ENCODE results near the gene NDUFAF3.
"Not testable (repeated sequence)": the region's sequence is repeated elsewhere in the genome, so short reads cannot be mapped to it uniquely, and the experiment has no call there.

The NDUFAF3 gene

GRCh38 chr3:49005303-49005680 is 16.6 kb upstream of the NDUFAF3 start:
- no peak for DNase-seq (ENCODE audit: low read depth, low spot score)
- POLR2A ChIA-PET, result interaction anchor here (1.1 to 3.4 kb wide), 2 partner anchors 15 to 89 kb away, joined by 3 to 33 read pairs; partner anchors contain the start of genes P4HTM and QRICH1
- no peak for TF ChIP-seq CTCF (IDR thresholded peaks at IDR 0.05; ENCODE audit: insufficient read depth, low read length, missing control alignments)
- H3K4me3 ChIP-seq (ENCODE audit: low read depth, low read length), result no peak overlapping the region
- CTCF ChIA-PET, result interaction anchor here (0.9 to 6.7 kb wide), 2 partner anchors 14 kb away, joined by 4 to 95 read pairs; partner anchors contain the start of genes DALRD3 and NDUFAF3

- TF ChIP-seq CTCF (IDR thresholded peaks at IDR 0.05; ENCODE audit: insufficient read depth, low read length, missing control alignments), result no peak
- no peak for DNase-seq (ENCODE audit: low read depth, low spot score)
- ChIA-PET POLR2A (interaction anchor here (0.6 to 3.8 kb wide), 5 partner anchors 11 to 88 kb away, joined by 3 to 70 read pairs (median 33); partner anchors contain the start of genes DALRD3, NDUFAF3, P4HTM and QRICH1), CTCF (interaction anchor here (2.5 to 6.7 kb wide), 4 partner anchors 10 to 18 kb away, joined by 13 to 95 read pairs (median 38); partner anchors contain the start of genes DALRD3, NDUFAF3 and P4HTM)
- peak overlapping the region; percentile 97 for H3K4me3 ChIP-seq (ENCODE audit: low read depth, low read length)
Measured at GRCh38 chr3:49005998-49006397, 15.9 kb upstream of the NDUFAF3 start.

- no peak for DNase-seq (ENCODE audit: low read depth, low spot score)
- peak overlapping the region; percentile 97 for H3K4me3 ChIP-seq (ENCODE audit: low read depth, low read length)
- ChIA-PET CTCF (interaction anchor here (0.9 to 6.7 kb wide), 7 partner anchors 10 to 268 kb away, joined by 3 to 95 read pairs (median 13); partner anchors contain the start of genes DALRD3, NDUFAF3 and P4HTM), POLR2A (interaction anchor here (0.6 to 3.8 kb wide), 11 partner anchors 11 to 88 kb away, joined by 3 to 70 read pairs (median 8); partner anchors contain the start of genes ARIH2, DALRD3, IMPDH2 and NDUFAF3)
- no peak for TF ChIP-seq CTCF (IDR thresholded peaks at IDR 0.05; ENCODE audit: insufficient read depth, low read length, missing control alignments)
Measured at GRCh38 chr3:49006408-49007067, 15.4 kb upstream of the NDUFAF3 start.

GRCh38 chr3:49007068-49007770 is 14.7 kb upstream of the NDUFAF3 start, which contains the start of gene WDR6:
WDR6 (plus strand) TSS chr3:49007391; CDS start chr3:49007432, 41 bp downstream.
- CTCF ChIA-PET, result interaction anchor here (0.9 to 6.7 kb wide), 8 partner anchors 11 to 268 kb away, joined by 3 to 95 read pairs (median 10); partner anchors contain the start of genes DALRD3, NDUFAF3 and P4HTM

GRCh38 chr3:49007771-49008528 is 14.0 kb upstream of the NDUFAF3 start:
- no peak for TF ChIP-seq CTCF (IDR thresholded peaks at IDR 0.05; ENCODE audit: insufficient read depth, low read length, missing control alignments)
- DNase-seq (ENCODE audit: low read depth, low spot score), result no peak
- POLR2A ChIA-PET, result interaction anchor here (0.6 to 3.8 kb wide), 12 partner anchors 9 to 137 kb away, joined by 3 to 70 read pairs (median 8); partner anchors contain the start of genes ARIH2, DALRD3, IMPDH2 and NDUFAF3
- CTCF ChIA-PET, result interaction anchor here (0.9 to 6.7 kb wide), 8 partner anchors 11 to 272 kb away, joined by 3 to 95 read pairs (median 8); partner anchors contain the start of genes DALRD3, NDUFAF3 and P4HTM
- H3K4me3 ChIP-seq (ENCODE audit: low read depth, low read length), result peak overlapping the region; percentile 97

More at GRCh38 chr3:49007068-49007770, 14.7 kb upstream of the NDUFAF3 start, which contains the start of gene WDR6:
- TF ChIP-seq CTCF (IDR thresholded peaks at IDR 0.05; ENCODE audit: insufficient read depth, low read length, missing control alignments), result peak; percentile 44
- peak within 1 kb of the TSS; percentile 97 for H3K4me3 ChIP-seq (ENCODE audit: low read depth, low read length)
- peak; percentile 83 for DNase-seq (ENCODE audit: low read depth, low spot score)
- POLR2A ChIA-PET, result interaction anchor here (0.6 to 3.8 kb wide), 12 partner anchors 10 to 137 kb away, joined by 3 to 70 read pairs (median 8); partner anchors contain the start of genes ARIH2, DALRD3, IMPDH2 and NDUFAF3

- peak overlapping the region; percentile 97 for H3K4me3 ChIP-seq (ENCODE audit: low read depth, low read length)
- POLR2A ChIA-PET, result interaction anchor here (1.5 to 3.8 kb wide), 3 partner anchors 9 to 21 kb away, joined by 4 to 70 read pairs (median 51); partner anchors contain the start of genes DALRD3, IMPDH2 and NDUFAF3
- DNase-seq (ENCODE audit: low read depth, low spot score), result not testable (repeated sequence)
- CTCF ChIA-PET, result interaction anchor here (1.2 to 6.7 kb wide), 4 partner anchors 10 to 273 kb away, joined by 3 to 95 read pairs (median 38); partner anchors contain the start of genes DALRD3, NDUFAF3 and P4HTM
Measured at GRCh38 chr3:49008627-49009026, 13.3 kb upstream of the NDUFAF3 start.

Measured in AG04449 (cell line).